Trophoblast cell (in vitro differentiated cells and primary cell): ENCODE data around the gene GLIS1.

Experiments used
- DNase-seq, 2 donors: peaks; one replicate each; pipeline ENCODE4 v3.0.0-alpha.2; 2016
- H2AFZ ChIP-seq: 2 replicates; pipeline ENCODE4 v1.6.1; 2013; ENCODE audit warnings: low read length, moderate library complexity, mild to moderate bottlenecking; ENCODE audit not compliant: insufficient read depth, poor library complexity
- H2AK5ac ChIP-seq: 2 replicates; pipeline ENCODE4 v1.6.1; 2013; ENCODE audit warnings: mild to moderate bottlenecking, low read length
- H2BK120ac ChIP-seq: 2 replicates; pipeline ENCODE4 v1.6.1; 2013; ENCODE audit warnings: low read length, mild to moderate bottlenecking, moderate library complexity; ENCODE audit not compliant: insufficient read depth, poor library complexity
- H2BK12ac ChIP-seq: 2 replicates; pipeline ENCODE4 v1.6.1; 2013; ENCODE audit warnings: mild to moderate bottlenecking, low read length, moderate library complexity
- H2BK5ac ChIP-seq: 2 replicates; pipeline ENCODE4 v1.6.1; 2013; ENCODE audit warnings: low read length, low read depth, moderate library complexity, mild to moderate bottlenecking; ENCODE audit not compliant: poor library complexity
- H3K14ac ChIP-seq: 2 replicates; pipeline ENCODE4 v1.6.1; 2013; ENCODE audit warnings: mild to moderate bottlenecking, low read length
- H3K18ac ChIP-seq: 2 replicates; pipeline ENCODE4 v1.6.1; 2013; ENCODE audit warnings: mild to moderate bottlenecking, low read length
- H3K23ac ChIP-seq: 2 replicates; pipeline ENCODE4 v1.6.1; 2013; ENCODE audit warnings: low read length
- H3K27ac ChIP-seq: 2 replicates; pipeline ENCODE4 v1.5.1; 2013; ENCODE audit warnings: low read depth, mild to moderate bottlenecking, inconsistent platforms, low read length, moderate library complexity
- H3K27me3 ChIP-seq: 2 replicates; pipeline ENCODE4 v1.6.1; 2013; ENCODE audit warnings: inconsistent platforms, mild to moderate bottlenecking, low read length, moderate library complexity; ENCODE audit not compliant: insufficient read depth
- H3K36me3 ChIP-seq, 2 experiments: 1 replicate in 1 of 2; 2 replicates in 1 of 2; pipeline ENCODE4 v1.6.1; 2013; ENCODE audit warnings: low read length in 2 of 2, mild to moderate bottlenecking in 2 of 2, moderate library complexity in 1 of 2; ENCODE audit not compliant: insufficient read depth in 2 of 2, control insufficient read depth in 1 of 2
- H3K4ac ChIP-seq: 2 replicates; pipeline ENCODE4 v1.6.1; 2013; ENCODE audit warnings: low read depth, mild to moderate bottlenecking, low read length, moderate library complexity
- H3K4me1 ChIP-seq, 2 experiments: 1 replicate in 1 of 2; 2 replicates in 1 of 2; pipeline ENCODE4 v1.6.1; 2013; ENCODE audit warnings: low read length in 2 of 2, mild to moderate bottlenecking in 2 of 2, moderate library complexity in 1 of 2; ENCODE audit not compliant: insufficient read depth in 2 of 2, control insufficient read depth in 1 of 2
- H3K4me2 ChIP-seq: 2 replicates; pipeline ENCODE4 v1.6.1; 2013; ENCODE audit warnings: inconsistent platforms, mild to moderate bottlenecking, low read length, moderate library complexity
- H3K4me3 ChIP-seq: 2 replicates; pipeline ENCODE4 v1.5.1; 2013; ENCODE audit warnings: mild to moderate bottlenecking, low read depth, low read length, inconsistent platforms
- H3K79me1 ChIP-seq: one replicate; pipeline ENCODE4 v1.6.1; 2013; ENCODE audit warnings: low read length
- H3K79me2 ChIP-seq: 2 replicates; pipeline ENCODE4 v1.6.1; 2013; ENCODE audit warnings: low read length, mild to moderate bottlenecking; ENCODE audit not compliant: control insufficient read depth, insufficient read depth, poor library complexity
- H3K9ac ChIP-seq: 2 replicates; pipeline ENCODE4 v1.6.1; 2013; ENCODE audit warnings: mild to moderate bottlenecking, low read length
- H3K9me3 ChIP-seq: 2 replicates; pipeline ENCODE4 v1.6.1; 2013; ENCODE audit warnings: low read depth, mild to moderate bottlenecking, control low read depth, inconsistent platforms, low read length; ENCODE audit not compliant: insufficient read depth
- H4K12ac ChIP-seq: 2 replicates; pipeline ENCODE4 v1.6.1; 2013; ENCODE audit warnings: low read depth, mild to moderate bottlenecking, low read length, moderate library complexity
- H4K8ac ChIP-seq: 2 replicates; pipeline ENCODE4 v1.6.1; 2013; ENCODE audit warnings: low read depth, mild to moderate bottlenecking, low read length, moderate library complexity
- H4K91ac ChIP-seq: one replicate; pipeline ENCODE4 v1.6.1; 2013; ENCODE audit warnings: low read depth, mild to moderate bottlenecking, low read length, moderate library complexity
- WGBS: extraction: QIAGEN DNeasy Blood & Tissue Kit; methylation state at CpG from one replicate; pipeline ENCODE4 v1.1.7; 2013; ENCODE audit warnings: missing lambda C conversion rate; ENCODE audit not compliant: insufficient read length, insufficient coverage; ENCODE audit errors: extremely low coverage; 5-methylcytosine and 5-hydroxymethylcytosine counted together

The GLIS1 gene

DNA sequence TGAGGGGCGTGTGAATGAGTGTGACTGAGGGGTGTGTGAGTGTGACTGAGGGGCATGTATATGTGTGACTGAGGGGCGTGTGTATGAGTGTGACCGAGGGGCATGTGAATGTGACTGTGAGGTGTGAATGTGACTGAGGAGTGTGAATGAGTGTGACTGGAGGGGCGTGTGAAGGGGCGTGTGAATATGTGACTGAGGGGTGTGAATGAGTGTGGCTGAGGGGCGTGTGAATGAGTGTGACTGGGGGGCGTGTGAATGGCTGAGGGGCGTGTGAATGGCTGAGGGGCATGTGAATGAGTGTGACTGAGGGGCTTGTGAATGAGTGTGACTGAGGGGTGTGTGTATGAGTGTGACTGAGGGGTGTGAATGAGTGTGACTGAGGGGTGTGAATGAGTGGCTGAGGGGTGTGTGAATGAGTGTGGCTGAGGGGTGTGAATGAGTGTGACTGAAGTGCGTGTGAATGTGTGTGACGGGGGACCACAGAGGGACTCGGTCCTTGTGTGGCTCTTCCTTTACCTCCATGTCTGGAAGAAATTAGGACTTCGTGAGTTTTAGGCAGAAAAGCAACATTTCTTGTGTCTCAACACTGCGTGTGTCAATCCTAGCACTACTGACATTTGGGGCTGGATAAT is 105.8 kb downstream of the GLIS1 start:
- Histone ChIP-seq H4K8ac (no peak overlapping the region), H2BK120ac (no peak overlapping the region), H3K79me2 (no peaks in the 10 kb centered on the region), H3K23ac (no peak overlapping the region), H3K4me3 (peak overlapping the region; percentile 42), H2AFZ (no peak overlapping the region), H4K12ac (no peak overlapping the region), H3K27ac (no peak overlapping the region), H3K4me2 (no peak overlapping the region), H2BK5ac (no peak overlapping the region), H2AK5ac (no peak overlapping the region), H3K27me3 (no peaks in the 10 kb centered on the region), H3K4me1 (no peaks in the 10 kb centered on the region), H3K9ac (no peak overlapping the region), H3K18ac (no peak overlapping the region), H3K79me1 (no peaks in the 10 kb centered on the region), H3K9me3 (peaks cover 3% of the 10 kb centered on the region), H3K4ac (no peak overlapping the region), H3K14ac (no peak overlapping the region), H2BK12ac (no peak overlapping the region), H3K36me3 (no peaks in the 10 kb centered on the region), H4K91ac (no peak overlapping the region)
- no peak for DNase-seq
- 100% methylated on average over 2 of the region's 13 CpGs for WGBS

DNA sequence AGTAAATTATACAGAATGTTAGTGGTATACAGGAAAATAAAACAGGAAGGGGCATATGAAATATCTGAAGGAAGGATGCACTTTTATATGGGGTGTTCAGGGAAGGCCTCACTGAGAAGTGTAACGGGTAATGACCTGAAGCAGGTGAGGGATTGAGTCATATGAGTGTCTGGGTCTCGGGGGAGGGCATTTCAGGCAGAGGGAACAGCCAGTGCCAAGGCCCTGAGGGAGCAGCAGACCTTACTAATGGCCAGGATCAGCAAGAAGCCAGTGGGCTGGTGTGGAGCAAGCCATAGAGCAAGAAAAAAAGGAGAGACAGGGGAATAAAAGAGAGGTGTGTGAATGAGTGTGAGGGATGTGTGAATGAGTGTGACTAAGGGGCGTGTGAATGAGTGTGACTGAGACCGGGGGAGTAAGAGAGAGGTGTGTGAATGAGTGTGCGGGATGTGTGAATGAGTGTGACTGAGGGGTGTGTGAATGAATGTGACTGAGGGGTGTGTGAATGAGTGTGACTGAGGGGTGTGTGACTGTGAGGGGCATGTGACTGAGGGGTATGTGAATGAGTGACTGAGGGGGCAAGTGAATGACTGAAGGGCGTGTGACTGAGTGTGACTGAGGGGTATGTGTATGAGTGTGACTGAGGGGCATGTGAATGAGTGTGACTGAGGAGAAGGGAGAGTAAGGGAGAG is 107.2 kb downstream of the GLIS1 start:
- no peak overlapping the region for H4K12ac ChIP-seq
- H3K14ac ChIP-seq: no peak overlapping the region
- H3K27ac ChIP-seq: no peak overlapping the region
- peaks cover 3% of the 10 kb centered on the region for H3K9me3 ChIP-seq
- no peaks in the 10 kb centered on the region for H3K4me1 ChIP-seq
- no peak overlapping the region for H3K23ac ChIP-seq
- no peak overlapping the region for H3K9ac ChIP-seq
- no peaks in the 10 kb centered on the region for H3K36me3 ChIP-seq
- 100% methylated on average over 3 of the region's 6 CpGs for WGBS
- no peak for DNase-seq
- no peak overlapping the region for H4K8ac ChIP-seq
- H3K18ac ChIP-seq: no peak overlapping the region
- no peak overlapping the region for H2AK5ac ChIP-seq
- no peak overlapping the region for H3K4ac ChIP-seq
- H4K91ac ChIP-seq: no peak overlapping the region
- no peaks in the 10 kb centered on the region for H3K79me2 ChIP-seq
- no peaks in the 10 kb centered on the region for H3K27me3 ChIP-seq
- H3K4me3 ChIP-seq: peak overlapping the region; percentile 1
- H2BK5ac ChIP-seq: no peak overlapping the region
- H3K79me1 ChIP-seq: no peaks in the 10 kb centered on the region
- no peak overlapping the region for H2AFZ ChIP-seq
- no peak overlapping the region for H2BK120ac ChIP-seq
- no peak overlapping the region for H3K4me2 ChIP-seq
- H2BK12ac ChIP-seq: no peak overlapping the region

DNA sequence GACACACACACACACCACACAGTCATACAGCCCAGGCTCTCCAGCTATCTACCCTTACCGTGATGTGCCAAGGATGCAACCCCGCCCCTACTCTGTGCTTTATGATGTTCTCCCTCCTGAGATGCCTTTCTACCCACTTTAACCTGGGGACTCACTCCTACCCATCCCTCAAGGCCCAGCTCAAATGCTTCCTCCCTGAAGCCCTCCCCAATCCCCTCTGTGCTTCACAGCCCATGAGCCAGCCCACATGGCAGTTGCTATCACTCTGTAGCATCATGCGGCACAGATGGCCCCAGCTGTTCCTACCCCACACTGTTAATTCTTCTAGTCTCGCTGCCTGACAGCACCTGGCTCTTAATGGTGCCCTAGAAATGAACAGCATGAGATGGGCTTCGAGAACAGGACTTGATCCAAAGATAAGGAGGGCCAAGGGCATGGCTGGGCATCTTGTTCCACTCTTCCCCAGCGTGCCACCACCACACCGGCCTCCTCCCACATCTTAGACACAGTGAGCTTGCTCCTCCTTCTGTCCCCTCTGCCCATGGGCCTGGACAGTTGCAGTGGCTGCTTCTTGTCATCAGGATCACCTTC is 109.8 kb downstream of the GLIS1 start:
- Histone ChIP-seq H3K27me3 (no peaks in the 10 kb centered on the region), H3K4me2 (no peak overlapping the region), H3K23ac (no peak overlapping the region), H3K9ac (peak overlapping the region; percentile 60), H3K79me1 (no peaks in the 10 kb centered on the region), H2AK5ac (no peak overlapping the region), H2BK120ac (no peak overlapping the region), H3K4ac (no peak overlapping the region), H3K18ac (no peak overlapping the region), H4K12ac (no peak overlapping the region), H3K4me1 (no peaks in the 10 kb centered on the region), H3K79me2 (no peaks in the 10 kb centered on the region), H4K91ac (no peak overlapping the region), H2BK12ac (no peak overlapping the region), H2BK5ac (no peak overlapping the region), H3K4me3 (no peak overlapping the region), H3K9me3 (peaks cover 5% of the 10 kb centered on the region), H2AFZ (no peak overlapping the region), H3K36me3 (no peaks in the 10 kb centered on the region), H3K14ac (no peak overlapping the region), H4K8ac (no peak overlapping the region), H3K27ac (no peak overlapping the region)
- WGBS: no CpG with 5 or more reads among the region's 7 CpGs
- DNase-seq: no peak

DNA sequence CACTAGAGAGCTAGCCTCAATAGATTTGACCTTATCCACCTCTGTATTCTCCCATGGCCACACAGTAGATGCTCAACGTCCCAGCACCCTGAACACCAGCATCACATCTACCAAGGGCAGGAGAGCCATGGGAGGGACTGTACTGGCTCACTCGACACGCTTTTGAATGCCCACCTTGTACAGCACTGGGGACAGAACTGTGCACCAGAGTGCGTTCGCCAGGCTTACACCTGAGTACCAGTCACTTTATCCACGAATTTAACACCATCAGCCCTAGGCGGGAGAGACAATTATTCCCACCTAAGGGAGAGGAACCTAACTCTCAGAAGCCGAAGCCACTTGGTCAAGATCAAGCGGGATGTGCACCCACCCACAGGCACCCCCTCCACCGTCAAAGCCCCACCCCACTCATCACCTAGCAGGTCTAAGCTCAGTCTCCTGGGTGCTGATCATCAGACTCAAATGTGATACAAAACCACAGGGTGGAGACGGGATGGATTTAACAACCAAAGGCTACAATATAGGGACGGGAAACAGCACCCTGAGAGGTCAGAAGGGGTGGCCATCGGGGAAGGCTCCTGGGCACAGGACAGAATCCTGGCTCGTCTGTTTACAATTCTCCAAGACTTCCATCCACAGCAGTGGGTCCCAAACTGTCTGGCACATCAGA is 110.5 kb downstream of the GLIS1 start:
- Histone ChIP-seq H4K91ac (no peak overlapping the region), H3K14ac (no peak overlapping the region), H3K79me1 (no peaks in the 10 kb centered on the region), H2BK5ac (no peak overlapping the region), H3K4ac (no peak overlapping the region), H4K12ac (no peak overlapping the region), H3K79me2 (no peaks in the 10 kb centered on the region), H3K4me2 (no peak overlapping the region), H2BK120ac (no peak overlapping the region), H3K23ac (no peak overlapping the region), H3K4me1 (no peaks in the 10 kb centered on the region), H3K27me3 (no peaks in the 10 kb centered on the region), H2BK12ac (no peak overlapping the region), H4K8ac (no peak overlapping the region), H3K9ac (no peak overlapping the region), H3K9me3 (peaks cover 5% of the 10 kb centered on the region), H2AK5ac (no peak overlapping the region), H2AFZ (no peak overlapping the region), H3K18ac (no peak overlapping the region), H3K27ac (no peak overlapping the region), H3K4me3 (no peak overlapping the region), H3K36me3 (no peaks in the 10 kb centered on the region)
- WGBS: no CpG with 5 or more reads among the region's 14 CpGs
- DNase-seq: no peak
